Chondrocyte (in vitro differentiated cells): ENCODE measurements around the gene NCOA3. TPM values are rescaled to one million over a fixed set of nuclear protein-coding genes. Genes with fewer than 3 reads are reported as not detected.

Experiments used
- DNase-seq: peaks from one replicate; pipeline ENCODE4 v3.0.0; 2021; ENCODE audit warnings: mixed read lengths, low spot score
- H3K27ac Mint-ChIP-seq: one replicate; pipeline ENCODE4 v1.8.0; 2021; ENCODE audit warnings: mild to moderate bottlenecking, moderate library complexity, mixed read lengths; ENCODE audit not compliant: unreplicated experiment
- H3K27me3 Mint-ChIP-seq: 2 replicates; pipeline ENCODE4 v1.8.0; 2021; ENCODE audit warnings: low read depth, mixed read lengths
- H3K36me3 Mint-ChIP-seq: 2 replicates; pipeline ENCODE4 v1.8.0; 2021; ENCODE audit warnings: low read depth, mixed read lengths
- H3K4me1 Mint-ChIP-seq: 2 replicates; pipeline ENCODE4 v1.8.0; 2021; ENCODE audit warnings: low read depth, mild to moderate bottlenecking, mixed read lengths
- H3K4me3 Mint-ChIP-seq: one replicate; pipeline ENCODE4 v1.8.0; 2021; ENCODE audit warnings: mild to moderate bottlenecking, moderate library complexity, mixed read lengths; ENCODE audit not compliant: unreplicated experiment
- H3K9me3 Mint-ChIP-seq: 2 replicates; pipeline ENCODE4 v1.8.0; 2021; ENCODE audit warnings: low read depth, mixed read lengths
- CTCF ChIP-seq: fragments of 200-600 bp; sonication (generic); IDR thresholded peaks from 2 replicates; pipeline ENCODE4 v1.5.0; 2021; ENCODE audit warnings: antibody characterized with exemption, mild to moderate bottlenecking, moderate library complexity
- total RNA-seq: library from RNA; stranded (reverse); gene quantifications from 3 replicates; pipeline ENCODE4 v1.2.1, GENCODE V29; 2021

NCOA3 gene
- total RNA-seq, 1 donor from 2014 or later: 45.2 TPM

DNA sequence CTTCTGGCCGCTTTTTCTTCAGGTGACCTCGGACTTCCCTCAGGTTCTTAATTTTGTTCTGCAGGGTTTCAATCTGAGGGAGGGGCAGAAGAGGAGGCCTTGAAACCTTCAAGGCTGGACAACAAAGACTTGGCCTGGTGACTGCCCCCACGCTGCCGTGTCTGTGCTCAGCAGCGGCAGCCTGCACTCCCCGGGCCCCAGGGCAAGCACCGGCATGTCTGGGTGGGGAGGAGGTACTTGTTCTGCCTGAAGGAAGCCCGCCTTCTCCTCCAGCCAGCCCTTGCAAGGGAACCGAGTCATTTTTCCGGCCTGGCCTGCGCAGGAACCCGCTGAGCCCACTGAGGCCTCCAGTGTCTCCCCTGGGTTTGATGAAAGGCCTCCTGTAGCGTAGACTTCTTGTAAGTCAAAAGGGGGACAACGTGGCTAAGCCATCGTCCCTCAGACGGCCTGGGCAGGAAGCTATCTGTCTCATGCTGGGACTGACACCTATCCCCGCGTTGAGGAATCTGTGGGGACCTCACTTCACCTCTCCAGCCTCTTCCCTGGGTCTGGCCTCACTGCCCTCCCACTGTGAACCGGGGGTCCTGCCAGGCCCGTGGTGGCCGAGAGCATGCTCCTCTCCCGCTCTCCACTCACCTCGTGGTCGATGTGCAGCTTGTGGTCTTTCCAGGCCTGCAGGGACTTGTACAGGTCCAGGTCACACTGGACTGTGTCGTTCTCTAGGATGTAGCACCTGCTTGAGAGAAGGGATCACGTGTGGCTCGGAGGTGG is 163.7 kb downstream of the NCOA3 start:
- H3K9me3 Mint-ChIP-seq: no peaks in the 10 kb centered on the region
- no peaks in the 10 kb centered on the region for H3K27me3 Mint-ChIP-seq
- no peak overlapping the region for H3K27ac Mint-ChIP-seq
- H3K4me3 Mint-ChIP-seq: no peak overlapping the region
- H3K36me3 Mint-ChIP-seq: peaks cover 14% of the 10 kb centered on the region
- H3K4me1 Mint-ChIP-seq: peaks cover 21% of the 10 kb centered on the region
- DNase-seq: no peak
- no peak for TF ChIP-seq CTCF

DNA sequence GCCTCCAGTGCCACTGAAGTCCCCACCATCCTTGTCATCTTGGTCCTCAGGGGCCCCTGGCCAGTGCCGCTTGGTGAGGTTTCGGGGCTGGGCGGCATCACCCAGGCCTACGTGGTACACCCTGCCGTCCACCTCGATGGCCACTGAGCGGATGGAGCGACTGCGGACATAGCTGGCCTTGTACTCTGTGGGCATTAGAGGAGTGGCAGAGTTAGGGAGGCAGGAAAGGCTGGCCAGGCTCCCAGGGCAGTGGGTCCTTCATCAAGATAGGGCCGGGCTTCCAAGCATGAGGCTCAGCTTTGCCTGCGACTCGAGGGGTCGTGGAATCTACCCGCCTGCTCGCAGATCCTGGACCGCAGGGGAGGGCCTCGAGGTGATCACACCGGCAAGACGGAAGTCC is 164.6 kb downstream of the NCOA3 start:
- H3K9me3 Mint-ChIP-seq: no peaks in the 10 kb centered on the region
- no peak for DNase-seq
- no peaks in the 10 kb centered on the region for H3K27me3 Mint-ChIP-seq
- H3K27ac Mint-ChIP-seq: no peak overlapping the region
- no peak for TF ChIP-seq CTCF
- peaks cover 11% of the 10 kb centered on the region for H3K36me3 Mint-ChIP-seq
- no peak overlapping the region for H3K4me3 Mint-ChIP-seq
- H3K4me1 Mint-ChIP-seq: peaks cover 17% of the 10 kb centered on the region

- H3K27ac Mint-ChIP-seq: no peak overlapping the region
- peaks cover 11% of the 10 kb centered on the region for H3K36me3 Mint-ChIP-seq
- no peaks in the 10 kb centered on the region for H3K27me3 Mint-ChIP-seq
- H3K4me1 Mint-ChIP-seq: peaks cover 17% of the 10 kb centered on the region
- TF ChIP-seq CTCF: no peak
- no peak for DNase-seq
- H3K4me3 Mint-ChIP-seq: no peak overlapping the region
- H3K9me3 Mint-ChIP-seq: no peaks in the 10 kb centered on the region
Measured at GRCh38 chr20:47667086-47667485, 165.4 kb downstream of the NCOA3 start.

DNA sequence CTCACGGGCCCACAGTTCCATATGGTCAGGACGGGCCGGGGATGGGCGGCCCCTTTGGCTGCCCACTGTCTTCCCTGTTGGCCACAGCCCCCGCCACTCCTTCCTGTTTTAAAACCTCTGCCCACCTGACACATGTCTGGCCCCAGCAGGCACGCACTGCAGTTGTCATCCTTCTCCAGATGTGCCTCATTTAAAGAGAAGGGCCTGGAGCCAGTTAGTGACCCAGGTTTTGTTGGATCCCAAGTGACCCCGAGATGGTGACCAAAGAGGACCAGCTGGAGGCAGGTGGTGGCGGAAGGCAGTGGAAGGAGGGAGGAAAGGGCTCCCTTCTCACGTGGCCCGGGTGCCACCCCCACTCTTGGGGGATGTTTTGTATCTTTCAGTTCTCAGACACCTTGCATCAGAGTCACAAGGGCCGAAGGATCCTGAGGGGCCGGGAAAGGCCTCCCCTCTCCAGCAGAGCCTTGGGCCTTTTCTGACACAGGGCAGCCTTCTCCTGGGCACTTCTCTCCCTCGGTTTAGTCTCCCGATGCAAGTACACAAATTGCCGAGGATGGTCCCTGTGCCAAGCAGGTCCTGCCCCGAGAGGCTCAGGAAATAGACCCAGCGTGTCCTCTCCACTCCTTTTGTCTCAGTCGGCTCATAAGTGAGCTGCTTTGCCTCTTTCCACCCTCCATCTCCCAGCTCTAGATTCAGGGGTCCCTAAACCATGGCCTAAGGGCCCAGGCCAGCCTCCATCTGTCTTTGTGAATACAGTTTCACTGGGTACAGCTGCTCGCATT is 166.0 kb downstream of the NCOA3 start:
- no peak for TF ChIP-seq CTCF
- H3K27me3 Mint-ChIP-seq: no peaks in the 10 kb centered on the region
- H3K4me1 Mint-ChIP-seq: peaks cover 14% of the 10 kb centered on the region
- H3K36me3 Mint-ChIP-seq: peaks cover 11% of the 10 kb centered on the region
- no peaks in the 10 kb centered on the region for H3K9me3 Mint-ChIP-seq
- no peak for DNase-seq
- no peak overlapping the region for H3K27ac Mint-ChIP-seq
- H3K4me3 Mint-ChIP-seq: no peak overlapping the region

DNA sequence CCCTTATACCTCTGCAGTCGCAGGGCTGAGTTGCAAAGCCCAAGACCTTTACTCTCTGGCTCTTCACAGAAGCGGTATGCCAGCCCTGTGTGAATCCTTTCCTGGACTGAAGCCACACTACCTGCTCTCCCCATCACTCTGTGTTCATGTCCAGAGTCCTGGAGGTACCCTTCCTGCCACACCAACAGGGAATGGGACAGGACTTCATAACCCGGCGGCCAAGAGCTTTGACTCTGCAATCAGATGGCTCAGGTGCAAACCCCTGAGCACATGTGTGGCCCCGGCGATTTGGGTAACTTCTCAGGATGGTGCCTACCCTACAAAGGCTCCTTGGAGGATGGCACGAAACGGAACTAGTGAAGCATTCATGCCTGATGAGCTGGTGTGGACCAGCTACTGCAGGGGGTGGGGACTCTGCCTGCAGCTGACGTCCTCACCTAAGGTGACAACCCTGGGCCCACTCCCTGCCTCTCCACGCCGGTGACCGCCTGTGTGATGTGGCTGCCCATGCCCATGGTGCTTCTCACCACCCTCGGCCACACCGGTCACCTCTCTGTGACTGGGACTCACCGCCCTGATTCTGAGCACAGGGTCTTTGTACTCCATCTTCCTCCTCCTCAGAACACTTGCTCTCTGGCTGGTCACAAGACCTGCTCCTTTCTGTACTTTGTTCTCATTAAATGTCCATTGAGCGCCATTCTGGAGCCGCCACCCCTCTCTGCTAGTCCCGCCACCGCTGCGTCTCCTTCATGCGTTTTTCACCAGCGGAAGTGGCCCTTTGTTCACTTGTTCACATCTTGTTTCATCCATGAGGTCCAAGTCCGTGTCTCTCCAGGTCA is 166.8 kb downstream of the NCOA3 start:
- Mint-ChIP-seq H3K27ac (no peak overlapping the region), H3K9me3 (no peaks in the 10 kb centered on the region), H3K4me3 (no peak overlapping the region), H3K27me3 (no peaks in the 10 kb centered on the region), H3K4me1 (peaks cover 6% of the 10 kb centered on the region), H3K36me3 (peaks cover 11% of the 10 kb centered on the region)
- no peak for TF ChIP-seq CTCF
- peak; percentile 84 for DNase-seq
